ENCODE results near the gene OBP2A. TPM values are rescaled to one million over a fixed set of nuclear protein-coding genes. Genes with fewer than 3 reads are reported as not detected.

The OBP2A gene
- total RNA-seq, 1 donor from 2014 or later = not detected

- Histone ChIP-seq H3K4me3 (no peak overlapping the region), H3K9me3 (no peaks in the 10 kb centered on the region), H3K36me3 (no peaks in the 10 kb centered on the region), H3K27me3 (no peaks in the 10 kb centered on the region), H3K4me1 (no peaks in the 10 kb centered on the region), H3K27ac (no peak overlapping the region)
- intact Hi-C loops (cut with DNase I) = no loop called here
- TF ChIP-seq POLR2A (IDR thresholded peaks at IDR 0.05) = no peak
- TF ChIP-seq CTCF (IDR thresholded peaks at IDR 0.05) = no peak
- TF ChIP-seq POLR2AphosphoS5 (IDR thresholded peaks at IDR 0.05; ENCODE audit: insufficient read depth in 1 of 2, low read depth in 1 of 2) = no peak
- DNase-seq (ENCODE audit: extremely low spot score in 2 of 2) = no peak
Measured at GRCh38 chr9:135554718-135555117, 8.8 kb downstream of the OBP2A start.

GRCh38 chr9:135555203-135555602 is 9.3 kb downstream of the OBP2A start:
- Histone ChIP-seq H3K4me3 (no peak overlapping the region), H3K27me3 (no peaks in the 10 kb centered on the region), H3K4me1 (no peaks in the 10 kb centered on the region), H3K36me3 (no peaks in the 10 kb centered on the region), H3K27ac (no peak overlapping the region), H3K9me3 (no peaks in the 10 kb centered on the region)
- no peak for TF ChIP-seq POLR2A (IDR thresholded peaks at IDR 0.05)
- no peak for TF ChIP-seq POLR2AphosphoS5 (IDR thresholded peaks at IDR 0.05; ENCODE audit: insufficient read depth in 1 of 2, low read depth in 1 of 2)
- no peak for TF ChIP-seq CTCF (IDR thresholded peaks at IDR 0.05)
- intact Hi-C loops (cut with DNase I) = no loop called here
- no peak for DNase-seq (ENCODE audit: extremely low spot score in 2 of 2)

GRCh38 chr9:135555910-135556309 is 10.0 kb downstream of the OBP2A start:
- H3K9me3 ChIP-seq = no peaks in the 10 kb centered on the region
- H3K27ac ChIP-seq = no peak overlapping the region
- no peaks in the 10 kb centered on the region for H3K4me1 ChIP-seq
- no peak overlapping the region for H3K4me3 ChIP-seq
- no peaks in the 10 kb centered on the region for H3K27me3 ChIP-seq
- no peak for DNase-seq (ENCODE audit: extremely low spot score in 2 of 2)
- H3K36me3 ChIP-seq = no peaks in the 10 kb centered on the region
- TF ChIP-seq CTCF (IDR thresholded peaks at IDR 0.05) (no peak), POLR2AphosphoS5 (IDR thresholded peaks at IDR 0.05; ENCODE audit: insufficient read depth in 1 of 2, low read depth in 1 of 2) (no peak), POLR2A (IDR thresholded peaks at IDR 0.05) (no peak)
- intact Hi-C loops (cut with DNase I) = no loop called here

- Histone ChIP-seq H3K4me3 (no peak overlapping the region), H3K27me3 (no peaks in the 10 kb centered on the region), H3K9me3 (no peaks in the 10 kb centered on the region), H3K27ac (no peak overlapping the region), H3K36me3 (no peaks in the 10 kb centered on the region), H3K4me1 (no peaks in the 10 kb centered on the region)
- intact Hi-C loops (cut with DNase I) = no loop called here
- no peak for DNase-seq (ENCODE audit: extremely low spot score in 2 of 2)
- no peak for TF ChIP-seq CTCF (IDR thresholded peaks at IDR 0.05)
- TF ChIP-seq POLR2A (IDR thresholded peaks at IDR 0.05) = no peak
- no peak for TF ChIP-seq POLR2AphosphoS5 (IDR thresholded peaks at IDR 0.05; ENCODE audit: insufficient read depth in 1 of 2, low read depth in 1 of 2)
Measured at GRCh38 chr9:135559606-135560005, 13.7 kb downstream of the OBP2A start.

- no peak for TF ChIP-seq POLR2AphosphoS5 (IDR thresholded peaks at IDR 0.05; ENCODE audit: insufficient read depth in 1 of 2, low read depth in 1 of 2)
- no peak for TF ChIP-seq CTCF (IDR thresholded peaks at IDR 0.05)
- H3K4me3 ChIP-seq = no peak within 1 kb of the TSS
- no peaks in the 10 kb centered on the region for H3K36me3 ChIP-seq
- no peak for DNase-seq (ENCODE audit: extremely low spot score in 2 of 2)
- intact Hi-C loops (cut with DNase I) = no loop called here
- no peaks in the 10 kb centered on the region for H3K9me3 ChIP-seq
- no peaks in the 10 kb centered on the region for H3K4me1 ChIP-seq
- no peaks in the 10 kb centered on the region for H3K27me3 ChIP-seq
- H3K27ac ChIP-seq = no peak within 1 kb of the TSS
Measured at GRCh38 chr9:135561391-135562234, 15.7 kb downstream of the OBP2A start, which contains the start of gene PAEP. TSS of gene PAEP (plus strand) at chr9:135561756.
